GM23248 (cell line): ENCODE results near the gene PRPH2. TPM values are rescaled to one million over a fixed set of nuclear protein-coding genes. Genes with fewer than 3 reads are reported as not detected.

Experiments
- DNase-seq: peaks from one replicate; pipeline ENCODE4 v3.0.0-alpha.2; 2015
- H2AFZ ChIP-seq: fragments of 200-600 bp; sonication (generic); 2 replicates; pipeline ENCODE4 v1.6.1; 2016; ENCODE audit warnings: antibody characterized with exemption
- H3F3A ChIP-seq: fragments of 200-600 bp; sonication (generic); 2 replicates; pipeline ENCODE4 v1.6.1; 2016; ENCODE audit warnings: mild to moderate bottlenecking, antibody characterized with exemption, mixed run types; ENCODE audit not compliant: insufficient read depth
- H3K27ac ChIP-seq: fragments of 200-600 bp; sonication (generic); 2 replicates; pipeline ENCODE4 v1.5.1; 2016; ENCODE audit warnings: mild to moderate bottlenecking
- H3K27me3 ChIP-seq: fragments of 200-600 bp; sonication (generic); replicated peaks from 2 replicates; pipeline ENCODE4 v1.6.1; 2016; ENCODE audit warnings: mild to moderate bottlenecking; ENCODE audit not compliant: insufficient read depth
- H3K36me3 ChIP-seq: fragments of 200-600 bp; sonication (generic); 2 replicates; pipeline ENCODE4 v1.6.1; 2016; ENCODE audit warnings: low read depth, mild to moderate bottlenecking
- H3K4me1 ChIP-seq: fragments of 200-600 bp; sonication (generic); 2 replicates; pipeline ENCODE4 v1.6.1; 2016; ENCODE audit warnings: mild to moderate bottlenecking; ENCODE audit not compliant: insufficient read depth
- H3K4me2 ChIP-seq: fragments of 200-600 bp; sonication (generic); one replicate; pipeline ENCODE4 v1.6.1; 2016; ENCODE audit warnings: mild to moderate bottlenecking; ENCODE audit not compliant: unreplicated experiment
- H3K4me3 ChIP-seq: fragments of 200-600 bp; sonication (generic); 2 replicates; pipeline ENCODE4 v1.5.1; 2016; ENCODE audit warnings: mild to moderate bottlenecking
- H3K79me2 ChIP-seq: fragments of 200-600 bp; sonication (generic); 2 replicates; pipeline ENCODE4 v1.6.1; 2016; ENCODE audit warnings: mild to moderate bottlenecking; ENCODE audit not compliant: insufficient read depth
- H3K9ac ChIP-seq: fragments of 200-600 bp; sonication (generic); 2 replicates; pipeline ENCODE4 v1.6.1; 2016; ENCODE audit warnings: mild to moderate bottlenecking
- H3K9me2 ChIP-seq: fragments of 200-600 bp; sonication (generic); 2 replicates; pipeline ENCODE4 v1.6.1; 2016; ENCODE audit warnings: mixed run types, mild to moderate bottlenecking, moderate library complexity; ENCODE audit not compliant: insufficient read depth
- H3K9me3 ChIP-seq: fragments of 200-600 bp; sonication (generic); one replicate; pipeline ENCODE4 v1.6.1; 2017; ENCODE audit warnings: low read depth
- H4K20me1 ChIP-seq: fragments of 200-600 bp; sonication (generic); 2 replicates; pipeline ENCODE4 v1.6.0; 2016; ENCODE audit not compliant: insufficient read depth
- EZH2 ChIP-seq: fragments of 200-600 bp; sonication (generic); IDR thresholded peaks from 2 replicates; pipeline ENCODE4 v1.6.1; 2018; ENCODE audit warnings: antibody characterized with exemption, mild to moderate bottlenecking; ENCODE audit not compliant: insufficient read depth, poor library complexity, severe bottlenecking
- EZH2phosphoT487 ChIP-seq: fragments of 200-600 bp; sonication (generic); IDR thresholded peaks from 2 replicates; pipeline ENCODE4 v1.6.1; 2018; ENCODE audit warnings: antibody characterized with exemption, moderate library complexity, mild to moderate bottlenecking, low read depth; ENCODE audit not compliant: insufficient read depth
- WGBS, 2 experiments: methylation state at CpG; one replicate each; pipeline ENCODE4 v1.1.6; 2015 to 2017; ENCODE audit warnings: low lambda C conversion rate in 2 of 2, low coverage in 1 of 2; ENCODE audit errors: missing lambda C conversion rate in 2 of 2; 5-methylcytosine and 5-hydroxymethylcytosine counted together
- in situ Hi-C: fragments of 300-500 bp; cut with MboI; formaldehyde crosslinking; loops from 2 replicates; pipeline ENCODE4 v1.15.0; 2020
- polyA plus RNA-seq: library from polyadenylated mRNA; unstranded; fragments of >200 nt; fragmentation: Nextera tagmentation; extraction: Ambion mirVana; gene quantifications from 2 replicates; pipeline ENCODE4 v1.2.1, GENCODE V29; 2016
- total RNA-seq: library from RNA; depleted of rRNA; stranded (reverse); fragments of >200 nt; shearing (Covaris generic); gene quantifications from 2 replicates; pipeline ENCODE4 v1.2.3, GENCODE V29; 2014

PRPH2 gene
- total and polyA plus RNA-seq, 2 experiments from 2014 or later: 1.5 to 1.7 TPM

DNA sequence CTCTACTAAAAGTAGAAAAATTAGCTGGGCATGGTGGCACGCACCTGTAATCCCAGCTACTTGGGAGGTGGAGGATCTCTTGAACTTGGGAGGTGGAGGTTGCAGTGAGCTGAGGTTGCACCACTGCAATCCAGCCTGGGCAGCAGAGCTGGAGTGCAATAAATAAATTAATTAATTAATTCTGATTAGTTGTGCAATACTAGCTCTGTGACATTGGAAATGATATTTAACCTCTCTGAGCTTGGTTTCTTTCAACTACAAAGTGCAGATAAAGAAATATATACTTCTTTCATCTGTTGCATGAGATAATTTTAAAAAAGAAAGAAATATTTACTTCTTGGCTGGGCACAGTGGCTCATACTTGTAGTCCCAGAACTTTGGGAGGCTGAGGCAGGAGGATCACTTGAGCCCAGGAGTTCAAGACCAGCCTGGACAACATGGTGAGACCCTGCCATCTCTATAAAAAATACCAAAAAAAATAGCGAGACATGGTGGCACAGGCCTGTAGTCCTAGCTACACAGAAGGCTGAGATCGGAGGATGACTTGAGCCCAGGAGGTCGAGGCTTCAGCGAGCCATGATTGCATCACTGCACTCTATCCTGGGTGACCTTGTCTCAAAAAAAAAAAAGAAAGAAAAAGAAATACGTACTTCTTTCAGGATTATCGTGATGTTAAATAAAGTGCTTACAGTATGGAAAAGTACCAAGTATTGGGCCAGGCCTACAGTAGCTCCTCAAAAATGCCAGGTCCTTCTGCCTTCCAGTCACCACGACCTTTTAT is 39.1 kb upstream of the PRPH2 start:
- 86 to 93% methylated on average over 8 of the region's 8 CpGs for WGBS, 2 experiments
- no peaks in the 10 kb centered on the region for H4K20me1 ChIP-seq
- H3K27me3 ChIP-seq: no peaks in the 10 kb centered on the region
- H3K27ac ChIP-seq: no peak overlapping the region
- no peak overlapping the region for H3K4me2 ChIP-seq
- TF ChIP-seq EZH2phosphoT487: no peak
- no peak for TF ChIP-seq EZH2
- H2AFZ ChIP-seq: no peak overlapping the region
- H3K79me2 ChIP-seq: no peaks in the 10 kb centered on the region
- peaks cover 12% of the 10 kb centered on the region for H3K4me1 ChIP-seq
- DNase-seq: no peak
- H3K9me2 ChIP-seq: no peaks in the 10 kb centered on the region
- no peak overlapping the region for H3K9ac ChIP-seq
- H3K9me3 ChIP-seq: no peaks in the 10 kb centered on the region
- no peak overlapping the region for H3K4me3 ChIP-seq
- H3F3A ChIP-seq: peaks cover 20% of the 10 kb centered on the region
- H3K36me3 ChIP-seq: no peaks in the 10 kb centered on the region
- in situ Hi-C loops: no loop called here

DNA sequence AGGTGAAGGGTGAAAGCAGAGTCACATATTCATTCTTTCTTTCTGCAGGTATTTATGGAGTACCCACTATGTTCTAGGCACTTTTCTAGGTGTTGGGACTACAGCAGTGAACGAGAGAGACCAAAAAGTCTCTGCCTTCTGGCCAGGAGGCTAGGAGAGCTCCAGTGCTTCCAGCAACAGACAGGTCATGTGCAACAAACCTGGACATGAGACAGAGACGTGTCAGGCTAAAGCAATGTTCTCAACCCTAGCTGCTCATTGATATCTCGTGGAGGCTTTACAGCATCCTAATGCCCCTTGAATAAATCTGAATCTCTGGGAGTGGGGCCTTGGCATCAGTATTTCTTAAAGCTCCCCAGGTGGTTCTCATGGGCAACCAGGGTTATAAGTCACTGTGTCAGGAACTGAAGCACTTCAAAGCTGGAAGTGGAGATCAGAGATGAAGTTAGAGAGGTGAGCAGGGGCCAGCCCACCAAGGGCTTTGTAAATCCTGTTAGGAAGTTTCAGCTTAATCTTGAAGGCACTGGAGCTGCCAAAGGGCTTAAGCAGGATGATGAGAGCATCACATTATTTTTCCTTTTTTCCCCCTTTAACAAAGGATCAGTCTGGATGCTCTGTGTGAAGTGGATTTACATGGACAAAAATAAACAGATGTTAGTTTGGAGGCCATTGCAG is 36.5 kb upstream of the PRPH2 start:
- Histone ChIP-seq H3K27me3 (no peaks in the 10 kb centered on the region), H3K9ac (no peak overlapping the region), H3K4me3 (no peak overlapping the region), H2AFZ (no peak overlapping the region), H3K27ac (no peak overlapping the region), H3K4me1 (no peaks in the 10 kb centered on the region), H3K36me3 (no peaks in the 10 kb centered on the region), H3K9me2 (no peaks in the 10 kb centered on the region), H3K4me2 (no peak overlapping the region), H3K79me2 (no peaks in the 10 kb centered on the region), H4K20me1 (no peaks in the 10 kb centered on the region), H3F3A (no peaks in the 10 kb centered on the region), H3K9me3 (no peaks in the 10 kb centered on the region)
- in situ Hi-C loops: no loop called here
- TF ChIP-seq EZH2phosphoT487 (no peak), EZH2 (no peak)
- WGBS, 2 experiments: 74 to 89% methylated on average over 3 of the region's 3 CpGs
- DNase-seq: no peak

DNA sequence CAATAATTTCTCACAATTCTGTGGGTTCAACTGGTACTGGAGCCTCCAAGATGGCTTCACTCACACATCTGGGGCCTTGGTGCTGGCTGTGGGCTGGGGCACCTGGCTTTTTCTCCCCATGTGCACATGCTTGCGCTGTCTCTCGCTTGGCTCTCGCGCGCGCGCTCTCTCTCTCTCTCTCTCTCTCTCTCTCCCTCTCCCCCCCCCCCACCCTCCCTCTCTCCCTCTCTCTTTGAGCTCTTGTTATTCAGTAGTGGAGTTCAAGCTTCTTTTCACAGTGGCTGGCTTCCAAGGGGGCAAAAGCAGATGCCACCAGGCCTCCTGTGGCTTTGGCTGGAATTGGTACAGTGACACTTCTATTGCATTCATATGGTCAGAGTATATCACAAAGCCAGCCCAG is 34.3 kb upstream of the PRPH2 start:
- 99% methylated on average over 7 of the region's 7 CpGs; no CpG with 5 or more reads in 1 of the 2 experiments for WGBS, 2 experiments
- TF ChIP-seq EZH2phosphoT487: no peak
- TF ChIP-seq EZH2: no peak
- H3K9me3 ChIP-seq: no peaks in the 10 kb centered on the region
- H4K20me1 ChIP-seq: no peaks in the 10 kb centered on the region
- no peaks in the 10 kb centered on the region for H3F3A ChIP-seq
- no peak overlapping the region for H3K4me2 ChIP-seq
- in situ Hi-C loops: no loop called here
- no peak overlapping the region for H3K4me3 ChIP-seq
- H2AFZ ChIP-seq: no peak overlapping the region
- H3K36me3 ChIP-seq: no peaks in the 10 kb centered on the region
- no peaks in the 10 kb centered on the region for H3K4me1 ChIP-seq
- H3K9me2 ChIP-seq: no peaks in the 10 kb centered on the region
- H3K27ac ChIP-seq: no peak overlapping the region
- H3K79me2 ChIP-seq: no peaks in the 10 kb centered on the region
- DNase-seq: no peak
- H3K27me3 ChIP-seq: no peaks in the 10 kb centered on the region
- no peak overlapping the region for H3K9ac ChIP-seq

- H3K4me1 ChIP-seq: no peaks in the 10 kb centered on the region
- H3K9ac ChIP-seq: no peak overlapping the region
- H3K79me2 ChIP-seq: no peaks in the 10 kb centered on the region
- 78 to 84% methylated on average over 5 of the region's 5 CpGs for WGBS, 2 experiments
- TF ChIP-seq EZH2: no peak
- TF ChIP-seq EZH2phosphoT487: no peak
- in situ Hi-C loops: no loop called here
- H3K9me2 ChIP-seq: no peaks in the 10 kb centered on the region
- H3K4me2 ChIP-seq: no peak overlapping the region
- no peaks in the 10 kb centered on the region for H3K27me3 ChIP-seq
- H3K27ac ChIP-seq: no peak overlapping the region
- no peaks in the 10 kb centered on the region for H3F3A ChIP-seq
- no peaks in the 10 kb centered on the region for H4K20me1 ChIP-seq
- no peak overlapping the region for H3K4me3 ChIP-seq
- H3K36me3 ChIP-seq: no peaks in the 10 kb centered on the region
- no peak overlapping the region for H2AFZ ChIP-seq
- H3K9me3 ChIP-seq: no peaks in the 10 kb centered on the region
- DNase-seq: no peak
Observed at GRCh38 chr6:42754759-42755158, 32.4 kb upstream of the PRPH2 start.
